ENCODE data around the gene KRTAP4-5.
"Not testable (repeated sequence)": the region's sequence is repeated elsewhere in the genome, so short reads cannot be mapped to it uniquely, and the experiment has no call there.

KRTAP4-5 gene

GRCh38 chr17:41105347-41105746, 44.3 kb downstream of the KRTAP4-5 start, which contains the start of gene KRTAP4-9:
KRTAP4-9 (plus strand) TSS chr17:41105389; CDS start chr17:41105389, 0 bp downstream.
- not testable (repeated sequence) for FAIRE-seq

GRCh38 chr17:41104386-41105038, 45.1 kb downstream of the KRTAP4-5 start:
- peak; percentile 95 for FAIRE-seq

GRCh38 chr17:41103896-41104295, 45.7 kb downstream of the KRTAP4-5 start:
- FAIRE-seq, result no peak

GRCh38 chr17:41101586-41102259, 47.9 kb downstream of the KRTAP4-5 start, which contains the start of gene KRTAP4-16:
KRTAP4-16 (minus strand) TSS chr17:41102209; CDS start chr17:41102209, 0 bp downstream.
- no peak for FAIRE-seq

- not testable (repeated sequence) for FAIRE-seq
Observed at GRCh38 chr17:41099682-41100480, 49.7 kb downstream of the KRTAP4-5 start.

Measured in G401.6 (cell line).